Fibroblast of lung (primary cell): ENCODE results near the gene CACNB1. TPM values are rescaled to one million over a fixed set of nuclear protein-coding genes. Genes with fewer than 3 reads are reported as not detected.
A peak's percentile ranks its signal among the peaks of the same experiment; 100 is the strongest.

Experiments
- DNase-seq, 2 donors: peaks; one replicate each; pipeline versions ENCODE4 v3.0.0 to v3.0.0-alpha.2; 2010; ENCODE audit warnings: low read depth in 2 of 2
- H2AFZ ChIP-seq: 2 replicates; pipeline ENCODE4 v1.5.1; 2012; ENCODE audit warnings: low read length, control low read depth, inconsistent platforms
- H3K27ac ChIP-seq: 2 replicates; pipeline ENCODE4 v1.5.1; 2011; ENCODE audit warnings: low read length, control low read depth; ENCODE audit not compliant: insufficient read depth
- H3K27me3 ChIP-seq: 2 replicates; pipeline ENCODE4 v1.5.1; 2011; ENCODE audit warnings: mild to moderate bottlenecking, low read length; ENCODE audit not compliant: control insufficient read depth, insufficient read depth
- H3K36me3 ChIP-seq: 2 replicates; pipeline ENCODE4 v1.5.1; 2011; ENCODE audit warnings: low read length; ENCODE audit not compliant: control insufficient read depth, insufficient read depth
- H3K4me1 ChIP-seq: 2 replicates; pipeline ENCODE4 v1.5.1; 2011; ENCODE audit warnings: low read length; ENCODE audit not compliant: control insufficient read depth, insufficient read depth; ENCODE audit errors: extremely low read depth
- H3K4me2 ChIP-seq: 2 replicates; pipeline ENCODE4 v1.5.1; 2011; ENCODE audit warnings: low read length, control low read depth; ENCODE audit not compliant: insufficient read depth; ENCODE audit errors: extremely low read depth
- H3K4me3 ChIP-seq, 4 experiments: fragments of 200-600 bp in 1 of 4; sonication (generic) in 1 of 4; replicated peaks in 1 of 4; 2 replicates each; pipeline ENCODE4 v1.5.1; 2011 to 2016; ENCODE audit warnings: low read length in 4 of 4, low read depth in 3 of 4, mild to moderate bottlenecking in 3 of 4, control low read depth in 2 of 4, inconsistent platforms in 1 of 4, mixed read lengths in 1 of 4; ENCODE audit not compliant: insufficient read depth in 1 of 4; ENCODE audit errors: control extremely low read depth in 1 of 4
- H3K79me2 ChIP-seq: 2 replicates; pipeline ENCODE4 v1.5.1; 2012; ENCODE audit warnings: mild to moderate bottlenecking, low read length, inconsistent platforms; ENCODE audit not compliant: control insufficient read depth, insufficient read depth
- H3K9ac ChIP-seq: 2 replicates; pipeline ENCODE4 v1.5.1; 2011; ENCODE audit warnings: mild to moderate bottlenecking, low read length, control low read depth; ENCODE audit not compliant: insufficient read depth
- H3K9me3 ChIP-seq: 2 replicates; pipeline ENCODE4 v1.5.1; 2012; ENCODE audit warnings: low read depth, low read length; ENCODE audit not compliant: control insufficient read depth, insufficient read depth
- H4K20me1 ChIP-seq: 2 replicates; pipeline ENCODE4 v1.5.1; 2011; ENCODE audit warnings: low read length; ENCODE audit not compliant: control insufficient read depth, insufficient read depth; ENCODE audit errors: extremely low read depth
- EZH2 ChIP-seq: IDR thresholded peaks from 2 replicates; pipeline ENCODE4 v1.5.1; 2012; ENCODE audit warnings: low read length, control low read depth, mild to moderate bottlenecking; ENCODE audit errors: missing control alignments
- polyA plus RNA-seq, 2 donors: library from polyadenylated mRNA; depleted of rRNA in 1 of 2; stranded (reverse) in 1 of 2; unstranded in 1 of 2; fragments of >200 nt; gene quantifications; 2 replicates each; pipeline ENCODE4 v1.2.1, GENCODE V29; 2011 to 2012; ENCODE audit warnings: missing spikeins in 1 of 2
- total RNA-seq: library from RNA; depleted of rRNA; stranded (reverse); fragments of >200 nt; gene quantifications from 2 replicates; pipeline ENCODE4 v1.2.1, GENCODE V29; 2014
- TF ChIP-seq, protein P1 (sequence below), 2 donors: IDR thresholded peaks in 1 of 2; conservative IDR thresholded peaks in 1 of 2; 1 replicate in 1 of 2; 2 replicates in 1 of 2; pipeline ENCODE4 v1.5.1; 2011 to 2012; ENCODE audit warnings: low read length in 2 of 2, control low read depth in 1 of 2, inconsistent platforms in 1 of 2, low read depth in 1 of 2, mild to moderate bottlenecking in 1 of 2

CACNB1 gene
- total and polyA plus RNA-seq, 2 donors (not counting 1 experiment from before 2014, with no cell fraction given): 5.7 to 5.9 TPM

DNA sequence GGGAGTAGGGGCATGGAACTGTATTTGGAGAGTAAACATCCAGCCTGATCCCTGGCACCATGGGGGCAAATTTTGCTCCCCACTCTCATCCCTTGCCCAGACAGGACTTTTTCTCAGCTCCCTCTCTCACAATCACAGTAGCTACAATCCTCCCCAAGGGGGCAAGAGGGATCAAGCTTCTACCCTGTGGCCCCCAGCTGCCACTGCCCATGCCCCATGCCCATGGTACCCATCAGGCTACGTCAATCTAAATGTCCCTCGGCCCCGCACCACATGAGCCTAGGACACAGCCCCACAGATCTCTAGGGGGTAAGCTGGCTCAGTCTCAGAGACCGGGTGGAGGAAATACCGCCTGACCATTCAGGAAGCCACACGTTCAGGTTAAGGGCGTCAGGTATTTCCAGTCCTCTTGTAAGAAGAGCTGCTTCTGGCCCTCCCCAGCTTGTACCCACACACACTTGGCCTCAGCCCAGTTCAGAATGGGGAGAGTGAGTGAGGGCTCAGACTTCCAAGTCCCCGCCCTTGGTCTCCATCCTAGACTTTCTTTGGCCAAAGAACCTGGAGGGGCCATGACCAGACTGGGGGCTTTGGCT lies 1.8 kb downstream of the CACNB1 start:
- Histone ChIP-seq H3K4me2 (peak overlapping the region; percentile 79), H2AFZ (no peak overlapping the region), H3K9me3 (no peaks in the 10 kb centered on the region), H3K27me3 (no peaks in the 10 kb centered on the region), H3K27ac (no peak overlapping the region), H3K4me1 (peaks cover 10% of the 10 kb centered on the region), H3K9ac (no peak overlapping the region), H4K20me1 (no peaks in the 10 kb centered on the region), H3K36me3 (peaks cover 15% of the 10 kb centered on the region), H3K79me2 (peaks cover 19% of the 10 kb centered on the region), H3K4me3 (peak overlapping the region in 2 of 4 experiments; percentile 61 to 84)
- peak in 1 of 2 donors; percentile 59 for DNase-seq
- TF ChIP-seq, protein P1, sequence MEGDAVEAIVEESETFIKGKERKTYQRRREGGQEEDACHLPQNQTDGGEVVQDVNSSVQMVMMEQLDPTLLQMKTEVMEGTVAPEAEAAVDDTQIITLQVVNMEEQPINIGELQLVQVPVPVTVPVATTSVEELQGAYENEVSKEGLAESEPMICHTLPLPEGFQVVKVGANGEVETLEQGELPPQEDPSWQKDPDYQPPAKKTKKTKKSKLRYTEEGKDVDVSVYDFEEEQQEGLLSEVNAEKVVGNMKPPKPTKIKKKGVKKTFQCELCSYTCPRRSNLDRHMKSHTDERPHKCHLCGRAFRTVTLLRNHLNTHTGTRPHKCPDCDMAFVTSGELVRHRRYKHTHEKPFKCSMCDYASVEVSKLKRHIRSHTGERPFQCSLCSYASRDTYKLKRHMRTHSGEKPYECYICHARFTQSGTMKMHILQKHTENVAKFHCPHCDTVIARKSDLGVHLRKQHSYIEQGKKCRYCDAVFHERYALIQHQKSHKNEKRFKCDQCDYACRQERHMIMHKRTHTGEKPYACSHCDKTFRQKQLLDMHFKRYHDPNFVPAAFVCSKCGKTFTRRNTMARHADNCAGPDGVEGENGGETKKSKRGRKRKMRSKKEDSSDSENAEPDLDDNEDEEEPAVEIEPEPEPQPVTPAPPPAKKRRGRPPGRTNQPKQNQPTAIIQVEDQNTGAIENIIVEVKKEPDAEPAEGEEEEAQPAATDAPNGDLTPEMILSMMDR (conservative IDR thresholded peaks at IDR 0.05 in 1 of 2, IDR thresholded peaks at IDR 0.05 in 1 of 2; ENCODE audit: low read depth in 1 of 2, low read length in 2 of 2): no peak
- no peak for TF ChIP-seq EZH2

DNA sequence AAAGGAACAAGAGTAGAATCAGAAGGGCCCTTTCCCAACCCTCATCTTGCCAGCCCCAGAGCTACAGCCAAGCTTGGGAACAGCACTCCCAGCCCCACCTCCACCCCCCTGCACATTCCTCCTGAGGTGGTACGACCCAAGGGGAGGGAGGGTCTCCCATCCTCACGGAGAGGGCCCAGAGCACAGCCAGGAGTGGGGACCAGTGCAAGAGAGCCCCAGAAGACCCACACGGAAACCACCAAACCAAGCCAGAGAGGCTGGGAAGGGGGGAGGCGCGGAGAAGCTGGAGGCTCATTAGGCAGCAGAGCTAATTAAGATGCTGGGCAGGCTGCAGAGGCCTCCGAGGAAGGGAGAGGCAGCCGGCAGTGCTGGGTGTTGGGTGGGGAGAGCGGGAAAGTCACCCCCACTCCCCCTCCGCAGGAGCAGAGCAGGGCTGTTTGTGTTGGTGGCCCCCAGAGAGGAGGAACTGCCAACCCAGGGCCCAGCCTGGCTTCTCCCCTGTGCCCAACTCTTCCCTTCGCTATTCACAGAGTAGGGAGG lies 2.4 kb downstream of the CACNB1 start:
- no peak overlapping the region for H3K27ac ChIP-seq
- H3K4me2 ChIP-seq: peak overlapping the region; percentile 48

More for the DNA sequence above, 2.4 kb downstream of the CACNB1 start:
- H2AFZ ChIP-seq: no peak overlapping the region
- H3K4me1 ChIP-seq: peaks cover 10% of the 10 kb centered on the region
- peaks cover 14% of the 10 kb centered on the region for H3K79me2 ChIP-seq
- H4K20me1 ChIP-seq: no peaks in the 10 kb centered on the region
- TF ChIP-seq EZH2: no peak
- TF ChIP-seq, protein P1 (conservative IDR thresholded peaks at IDR 0.05 in 1 of 2, IDR thresholded peaks at IDR 0.05 in 1 of 2; ENCODE audit: low read depth in 1 of 2, low read length in 2 of 2): no peak
- H3K9me3 ChIP-seq: no peaks in the 10 kb centered on the region
- peaks cover 15% of the 10 kb centered on the region for H3K36me3 ChIP-seq
- no peak for DNase-seq
- no peak overlapping the region for H3K9ac ChIP-seq
- peak overlapping the region in 1 of 4 experiments; percentile 84 for H3K4me3 ChIP-seq
- H3K27me3 ChIP-seq: no peaks in the 10 kb centered on the region
